CD14-positive monocyte (primary cell): ENCODE measurements around the gene KIAA0753. TPM values are rescaled to one million over a fixed set of nuclear protein-coding genes. Genes with fewer than 3 reads are reported as not detected.

ENCODE experiments used
- DNase-seq, 3 donors: peaks; one replicate each; pipeline ENCODE4 v3.0.0-alpha.2; 2011 to 2022
- H2AFZ ChIP-seq: 2 replicates; pipeline ENCODE4 v1.6.0; 2012; ENCODE audit warnings: mild to moderate bottlenecking, low read depth, low read length, inconsistent platforms; ENCODE audit not compliant: insufficient read depth, poor library complexity, severe bottlenecking
- H3K27ac ChIP-seq, 2 donors: 1 replicate in 1 of 2; 2 replicates in 1 of 2; pipeline ENCODE4 v1.5.1; 2012 to 2013; ENCODE audit warnings: low read length in 2 of 2, control low read depth in 1 of 2, inconsistent platforms in 1 of 2, low read depth in 1 of 2, mild to moderate bottlenecking in 1 of 2
- H3K27me3 ChIP-seq, 2 donors: one replicate each; pipeline versions ENCODE4 v1.6.0 to v1.6.1; 2011 to 2013; ENCODE audit warnings: low read length in 2 of 2; ENCODE audit not compliant: control insufficient read depth in 2 of 2, insufficient read depth in 2 of 2
- H3K36me3 ChIP-seq, 2 donors: replicated peaks in 1 of 2; 1 replicate in 1 of 2; 2 replicates in 1 of 2; pipeline versions ENCODE4 v1.5.1 to v1.6.1; 2012 to 2013; ENCODE audit warnings: low read length in 2 of 2, control low read depth in 1 of 2, inconsistent platforms in 1 of 2, mild to moderate bottlenecking in 1 of 2; ENCODE audit not compliant: insufficient read depth in 2 of 2, control insufficient read depth in 1 of 2
- H3K4me1 ChIP-seq, 2 donors: 1 replicate in 1 of 2; 2 replicates in 1 of 2; pipeline versions ENCODE4 v1.5.1 to v1.6.1; 2012 to 2013; ENCODE audit warnings: low read length in 2 of 2, control low read depth in 1 of 2, inconsistent platforms in 1 of 2, mild to moderate bottlenecking in 1 of 2, moderate library complexity in 1 of 2; ENCODE audit not compliant: insufficient read depth in 2 of 2, control insufficient read depth in 1 of 2
- H3K4me2 ChIP-seq: replicated peaks from 2 replicates; pipeline ENCODE3; 2012; ENCODE audit warnings: low read length, moderate library complexity, mild to moderate bottlenecking; ENCODE audit not compliant: poor library complexity, severe bottlenecking; ENCODE audit errors: extremely low read depth
- H3K4me3 ChIP-seq, 3 experiments: fragments of 200-600 bp in 1 of 3; sonication (generic) in 1 of 3; replicated peaks in 1 of 3; 1 replicate in 2 of 3; 2 replicates in 1 of 3; pipeline ENCODE4 v1.5.1; 2011 to 2013; ENCODE audit warnings: low read length in 3 of 3, mild to moderate bottlenecking in 3 of 3, control low read depth in 2 of 3, low read depth in 2 of 3, inconsistent platforms in 1 of 3, moderate library complexity in 1 of 3
- H3K79me2 ChIP-seq: 2 replicates; pipeline ENCODE4 v1.6.0; 2012; ENCODE audit warnings: mild to moderate bottlenecking, control low read depth, inconsistent platforms, low read length, moderate library complexity; ENCODE audit not compliant: insufficient read depth
- H3K9ac ChIP-seq: 2 replicates; pipeline ENCODE4 v1.6.0; 2017; ENCODE audit warnings: low read length, mild to moderate bottlenecking; ENCODE audit not compliant: insufficient read depth, poor library complexity, severe bottlenecking
- H3K9me3 ChIP-seq, 2 donors: replicated peaks in 1 of 2; 1 replicate in 1 of 2; 2 replicates in 1 of 2; pipeline versions ENCODE4 v1.5.1 to v1.6.1; 2012 to 2013; ENCODE audit warnings: low read length in 2 of 2, control low read depth in 1 of 2; ENCODE audit not compliant: control insufficient read depth in 1 of 2, insufficient read depth in 1 of 2
- H4K20me1 ChIP-seq: 2 replicates; pipeline ENCODE4 v1.6.0; 2012; ENCODE audit warnings: mild to moderate bottlenecking, low read length, control low read depth, moderate library complexity; ENCODE audit not compliant: insufficient read depth
- H3K27ac Mint-ChIP-seq, 7 donors: one replicate each; pipeline ENCODE4 v1.8.0; 2020; ENCODE audit warnings: mild to moderate bottlenecking in 7 of 7, mixed read lengths in 7 of 7, moderate library complexity in 6 of 7, inconsistent platforms in 2 of 7
- H3K27me3 Mint-ChIP-seq, 3 donors: one replicate each; pipeline ENCODE4 v1.8.0; 2021 to 2022; ENCODE audit warnings: low read depth in 3 of 3, mild to moderate bottlenecking in 3 of 3, mixed read lengths in 3 of 3, moderate library complexity in 3 of 3, inconsistent platforms in 1 of 3
- H3K36me3 Mint-ChIP-seq, 2 donors: one replicate each; pipeline ENCODE4 v1.8.0; 2020; ENCODE audit warnings: mixed read lengths in 2 of 2, inconsistent platforms in 1 of 2, mild to moderate bottlenecking in 1 of 2
- H3K4me1 Mint-ChIP-seq: one replicate; pipeline ENCODE4 v1.8.0; 2020; ENCODE audit warnings: mild to moderate bottlenecking, mixed read lengths
- H3K4me3 Mint-ChIP-seq, 2 donors: one replicate each; pipeline ENCODE4 v1.8.0; 2020; ENCODE audit warnings: mild to moderate bottlenecking in 2 of 2, mixed read lengths in 2 of 2, moderate library complexity in 1 of 2
- H3K9me3 Mint-ChIP-seq, 7 donors: one replicate each; pipeline ENCODE4 v1.8.0; 2020 to 2022; ENCODE audit warnings: mixed read lengths in 7 of 7, mild to moderate bottlenecking in 6 of 7, moderate library complexity in 6 of 7, inconsistent platforms in 2 of 7
- WGBS: methylation state at CpG from one replicate; pipeline ENCODE4 v1.1.5; 2013; ENCODE audit warnings: missing lambda C conversion rate; ENCODE audit not compliant: insufficient coverage; 5-methylcytosine and 5-hydroxymethylcytosine counted together
- intact Hi-C, 2 donors: fragments of 100-400 bp; cut with micrococcal nuclease; formaldehyde crosslinking; loops; one replicate each; pipeline versions ENCODE4 v1.15.0 to v1.15.1; 2023
- polyA plus RNA-seq, 3 donors: library from polyadenylated mRNA; depleted of rRNA in 1 of 3; unstranded in 2 of 3; stranded (reverse) in 1 of 3; fragments of 300-500 nt in 2 of 3; fragments of >200 nt in 1 of 3; fragmentation: Illumina TruSeq in 2 of 3; gene quantifications; 1 replicate in 2 of 3; 2 replicates in 1 of 3; pipeline ENCODE4 v1.2.3, GENCODE V29; 2012 to 2021
- small RNA-seq: library from RNA; depleted of rRNA; stranded (forward); fragments of <200 nt; gene quantifications from one replicate; pipeline ENCODE3, GENCODE V24; 2012; ENCODE audit warnings: low read depth; ENCODE audit not compliant: insufficient read length
- TF ChIP-seq, protein P1 (sequence below): fragments of 200-600 bp; IDR thresholded peaks from one replicate; pipeline ENCODE4 v1.8.0; 2022; ENCODE audit warnings: antibody characterized with exemption, mild to moderate bottlenecking

Gene KIAA0753
- polyA plus RNA-seq, 3 donors: 1.7 to 6.6 (median 3.5) TPM

DNA sequence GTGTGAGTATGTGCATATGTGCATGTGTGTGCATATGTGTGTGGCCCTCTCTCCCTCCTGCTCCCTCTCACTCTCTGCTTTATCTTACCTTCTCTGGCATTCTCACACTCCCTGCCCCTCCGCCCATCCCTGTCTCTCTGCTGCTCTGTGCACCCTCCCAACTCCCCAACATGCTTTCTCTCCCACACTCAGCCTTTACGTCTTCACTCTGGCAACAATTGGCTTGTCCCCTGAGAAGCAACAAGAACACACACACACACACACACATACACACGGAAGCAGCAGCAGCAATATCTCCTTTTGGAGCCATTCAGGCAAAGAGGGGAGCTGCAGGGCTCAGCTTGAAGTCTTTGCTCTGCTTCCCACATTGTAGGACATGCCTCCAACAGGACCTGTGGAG lies 112.0 kb downstream of the KIAA0753 start:
- Mint-ChIP-seq H3K27me3 (peaks cover 3 to 5% (median 4%) of the 10 kb centered on the region in 3 donors), H3K27ac (no peak overlapping the region), H3K36me3 (no peaks in the 10 kb centered on the region), H3K4me3 (no peak overlapping the region), H3K9me3 (peaks cover 0 to 2% (median 0%) of the 10 kb centered on the region in 7 donors), H3K4me1 (no peaks in the 10 kb centered on the region)
- no peaks in the 10 kb centered on the region for H3K9me3 ChIP-seq
- 96% methylated on average over 3 of the region's 3 CpGs for WGBS
- intact Hi-C loops: no loop called here
- H3K4me3 ChIP-seq: no peak overlapping the region
- H3K4me1 ChIP-seq: no peaks in the 10 kb centered on the region
- H3K27me3 ChIP-seq: no peaks in the 10 kb centered on the region
- H3K79me2 ChIP-seq: no peaks in the 10 kb centered on the region
- no peaks in the 10 kb centered on the region for H3K36me3 ChIP-seq
- TF ChIP-seq, protein P1, sequence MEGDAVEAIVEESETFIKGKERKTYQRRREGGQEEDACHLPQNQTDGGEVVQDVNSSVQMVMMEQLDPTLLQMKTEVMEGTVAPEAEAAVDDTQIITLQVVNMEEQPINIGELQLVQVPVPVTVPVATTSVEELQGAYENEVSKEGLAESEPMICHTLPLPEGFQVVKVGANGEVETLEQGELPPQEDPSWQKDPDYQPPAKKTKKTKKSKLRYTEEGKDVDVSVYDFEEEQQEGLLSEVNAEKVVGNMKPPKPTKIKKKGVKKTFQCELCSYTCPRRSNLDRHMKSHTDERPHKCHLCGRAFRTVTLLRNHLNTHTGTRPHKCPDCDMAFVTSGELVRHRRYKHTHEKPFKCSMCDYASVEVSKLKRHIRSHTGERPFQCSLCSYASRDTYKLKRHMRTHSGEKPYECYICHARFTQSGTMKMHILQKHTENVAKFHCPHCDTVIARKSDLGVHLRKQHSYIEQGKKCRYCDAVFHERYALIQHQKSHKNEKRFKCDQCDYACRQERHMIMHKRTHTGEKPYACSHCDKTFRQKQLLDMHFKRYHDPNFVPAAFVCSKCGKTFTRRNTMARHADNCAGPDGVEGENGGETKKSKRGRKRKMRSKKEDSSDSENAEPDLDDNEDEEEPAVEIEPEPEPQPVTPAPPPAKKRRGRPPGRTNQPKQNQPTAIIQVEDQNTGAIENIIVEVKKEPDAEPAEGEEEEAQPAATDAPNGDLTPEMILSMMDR: no peak
- no peak overlapping the region for H3K4me2 ChIP-seq
- no peak overlapping the region for H2AFZ ChIP-seq
- no peak for DNase-seq
- H3K9ac ChIP-seq: no peak overlapping the region
- no peak overlapping the region for H3K27ac ChIP-seq
- no peaks in the 10 kb centered on the region for H4K20me1 ChIP-seq

Small RNA genes lying within 50 kb of the gene (small RNA-seq; reads per million reads assigned to genes)
- gene MIR4520-1 (not detected), gene RNA5SP435 (not detected)

Other genes starting within 250 kb of the KIAA0753 start
- not detected for gene AIPL1, start 205.6 kb downstream of the KIAA0753 start, polyA plus RNA-seq
- gene PIMREG, start 196.3 kb downstream of the KIAA0753 start, polyA plus RNA-seq: not detected
- under 1 TPM in 1 of 3 donors, not detected in 2; 0.29 TPM for gene PITPNM3, start 84.2 kb downstream of the KIAA0753 start, polyA plus RNA-seq
- 100 to 1,000 TPM in 2 of 3 donors, 10 to 100 TPM in 1; 88.8 to 357 (median 319) TPM for gene TXNDC17, start 349 bp upstream of the KIAA0753 start, polyA plus RNA-seq
- 10 to 100 TPM in 2 of 3 donors, 1 to 10 TPM in 1; 6.8 to 38.2 (median 33.6) TPM for gene MED31, start 10.9 kb upstream of the KIAA0753 start, polyA plus RNA-seq
- gene C17orf100, start 11.1 kb upstream of the KIAA0753 start, polyA plus RNA-seq: 1 to 10 TPM in 2 of 3 donors, under 1 TPM in 1; 0.51 to 1.8 (median 1.2) TPM
- not detected for gene SLC13A5, start 72.7 kb upstream of the KIAA0753 start, polyA plus RNA-seq
- gene XAF1, start 115.3 kb upstream of the KIAA0753 start, polyA plus RNA-seq: 10 to 100 TPM; 28.4 to 45.9 (median 31.9) TPM
- gene FBXO39, start 135.5 kb upstream of the KIAA0753 start, polyA plus RNA-seq: under 1 TPM in 1 of 3 donors, not detected in 2; 0.12 TPM
- not detected for gene TEKT1, start 191.0 kb upstream of the KIAA0753 start, polyA plus RNA-seq